Stimulated activated CD4-positive, alpha-beta T cell treated with anti-CD3 and anti-CD28 coated beads, Interleukin-15, amount 100 ng/mL, for 1 hour (primary cell): ENCODE measurements around the gene DNAJC8.

ENCODE experiments used
- DNase-seq, 2 donors: peaks; one replicate each; pipeline ENCODE4 v3.0.0-alpha.2; 2020; ENCODE audit warnings: low read depth in 1 of 2, low spot score in 1 of 2

DNAJC8 gene

DNA sequence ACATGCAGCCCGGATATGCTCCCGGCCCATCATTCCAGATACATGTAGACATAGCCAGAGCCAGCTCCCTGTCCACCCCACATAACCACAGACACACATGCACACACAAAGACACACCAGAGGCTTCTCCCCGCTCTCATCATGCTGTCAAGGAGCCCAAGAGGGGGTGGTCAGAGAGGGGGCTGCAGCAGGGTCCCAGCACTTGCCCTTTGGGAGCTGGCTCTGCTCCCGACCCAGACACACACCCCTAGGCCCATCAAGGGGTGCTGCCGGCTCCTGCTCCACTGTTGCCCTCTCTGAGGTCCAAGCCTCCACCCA, 58.9 kb downstream of the DNAJC8 start:
- DNase-seq: no peak

DNA sequence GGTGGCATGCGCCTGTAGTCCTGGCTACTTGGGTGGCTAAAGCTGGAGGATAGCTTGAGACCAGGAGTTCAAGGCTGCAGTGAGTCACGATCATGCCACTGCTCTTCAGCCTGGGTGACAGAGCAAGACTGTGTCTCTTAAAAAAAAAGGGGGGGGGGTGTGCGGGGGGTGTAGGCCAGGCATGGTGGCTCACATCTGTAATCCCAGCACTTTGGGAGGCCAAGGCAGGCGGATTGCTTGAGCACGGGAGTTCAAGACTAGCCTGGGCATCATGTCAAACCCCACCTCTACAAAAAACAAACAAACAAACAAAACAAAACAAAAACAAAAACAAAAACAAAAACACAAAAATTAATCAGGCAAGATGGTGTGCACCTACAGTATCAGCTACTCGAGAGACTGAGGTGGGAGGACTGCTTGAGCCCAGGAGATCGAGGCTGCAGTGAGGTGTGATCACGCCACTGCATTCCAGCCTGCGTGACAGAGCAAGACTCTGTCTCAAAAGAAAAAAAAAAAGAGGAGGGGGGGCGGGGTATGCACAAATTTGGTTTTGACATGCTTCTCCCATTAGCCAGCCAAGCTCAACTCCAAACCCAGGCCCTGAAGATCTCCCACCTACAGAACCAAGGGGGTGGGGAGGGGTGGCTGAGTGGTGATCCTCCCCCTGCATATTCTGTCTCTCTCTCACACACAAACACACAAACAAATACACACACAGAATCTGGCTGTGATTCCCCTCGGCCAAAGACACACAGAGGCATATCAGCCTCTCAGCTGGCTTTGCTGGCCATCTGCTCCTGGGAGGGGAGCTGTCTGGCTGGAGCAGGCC, 59.5 kb downstream of the DNAJC8 start:
- no peak for DNase-seq

DNA sequence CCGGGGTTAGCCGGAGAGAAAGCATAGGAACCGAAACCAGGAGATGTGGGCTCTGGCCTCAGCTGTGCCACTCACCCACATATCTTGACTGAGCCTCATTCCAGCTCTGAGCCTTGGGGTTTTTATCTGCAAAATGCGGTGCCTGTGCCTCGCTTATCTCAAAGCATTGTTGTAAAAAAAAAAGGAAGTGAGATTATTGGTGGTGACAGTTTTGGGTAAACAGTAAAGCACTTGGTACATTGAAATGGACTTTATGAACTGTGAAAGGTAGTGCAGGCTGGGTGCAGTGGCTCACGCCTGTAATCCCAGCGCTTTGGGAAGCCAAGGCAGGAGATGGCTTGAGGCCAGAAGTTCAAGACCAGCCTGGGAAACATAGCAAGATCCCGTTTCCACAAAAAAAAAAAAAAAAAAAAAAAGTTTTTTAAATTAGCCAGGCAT, 60.1 kb downstream of the DNAJC8 start:
- no peak for DNase-seq

DNA sequence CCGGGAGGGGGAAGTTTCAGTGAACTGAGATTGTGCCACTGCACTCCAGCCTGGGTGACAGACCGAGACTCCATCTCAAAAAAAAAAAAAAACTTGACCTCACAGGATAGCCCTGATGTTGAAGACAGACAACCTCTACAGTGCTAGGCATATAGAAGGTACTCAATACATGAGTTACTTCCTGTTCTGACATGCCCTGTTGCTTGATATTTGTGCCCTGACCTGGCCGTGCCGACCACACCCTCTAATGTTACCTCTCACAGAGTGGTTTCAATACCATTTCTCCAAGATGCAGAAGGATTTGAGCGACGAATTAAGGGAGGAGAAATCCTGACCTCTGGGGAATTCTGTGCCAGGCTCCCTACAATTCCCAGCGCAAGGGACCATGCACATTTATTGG, 61.6 kb downstream of the DNAJC8 start:
- no peak for DNase-seq

DNA sequence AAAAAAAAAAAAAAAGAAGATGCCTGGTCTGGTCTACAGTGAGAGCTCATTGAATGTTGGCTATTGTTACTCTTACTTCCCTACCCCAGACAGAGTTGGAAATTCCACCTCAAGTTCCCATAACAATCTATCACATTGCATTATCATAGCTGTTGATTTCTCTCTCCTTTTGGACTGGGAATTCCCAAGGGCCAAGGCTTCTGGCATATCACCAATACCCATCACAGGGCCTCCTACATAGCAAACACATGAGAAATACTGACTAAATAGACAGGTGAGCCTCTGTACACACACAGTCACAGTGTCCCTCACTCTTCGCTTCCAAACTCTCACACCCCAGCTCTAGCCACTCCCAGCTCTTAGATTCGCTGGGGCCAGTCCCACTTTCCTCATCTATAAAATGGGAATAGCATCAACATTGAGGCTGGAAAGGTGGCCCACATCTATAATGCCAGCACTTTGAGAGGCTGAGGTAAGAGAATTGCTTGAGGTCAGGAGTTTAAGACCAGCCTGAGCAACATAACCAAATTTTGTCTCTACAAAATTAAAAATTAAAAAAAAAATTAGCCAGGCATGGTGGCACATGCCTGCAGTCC, 62.7 kb downstream of the DNAJC8 start:
- no peak for DNase-seq

DNA sequence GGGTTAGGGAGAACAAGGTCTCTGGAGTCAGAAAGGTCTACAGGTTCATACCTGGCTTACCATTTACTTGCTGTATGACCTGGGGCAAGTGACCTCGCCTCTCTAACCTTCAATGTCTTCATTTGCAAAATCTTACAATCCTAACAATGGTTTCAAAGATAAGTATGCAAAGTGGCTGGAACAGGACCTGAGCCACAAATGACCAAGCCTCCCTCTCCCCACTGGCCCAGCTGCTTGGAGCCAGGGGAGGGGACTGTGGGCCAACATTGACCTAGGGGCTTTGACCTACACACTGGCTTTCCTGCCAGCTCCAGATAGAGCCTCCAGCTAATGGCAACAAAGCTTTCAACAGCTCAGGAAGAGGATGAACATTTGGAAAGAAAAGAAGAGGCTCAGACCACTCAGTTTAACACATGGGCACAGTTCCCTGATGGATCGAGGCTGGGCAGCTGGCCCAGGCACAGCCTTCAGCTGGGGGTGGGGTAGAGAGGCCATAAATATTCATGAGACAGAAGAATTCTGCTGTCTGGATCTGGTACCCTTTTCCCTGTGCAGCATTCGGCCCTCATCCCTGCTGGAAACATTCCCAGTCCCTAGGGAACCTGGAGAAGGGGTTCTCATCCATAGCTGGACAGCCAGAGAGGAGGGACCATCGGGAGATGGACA, 69.2 kb downstream of the DNAJC8 start:
- no peak for DNase-seq

DNA sequence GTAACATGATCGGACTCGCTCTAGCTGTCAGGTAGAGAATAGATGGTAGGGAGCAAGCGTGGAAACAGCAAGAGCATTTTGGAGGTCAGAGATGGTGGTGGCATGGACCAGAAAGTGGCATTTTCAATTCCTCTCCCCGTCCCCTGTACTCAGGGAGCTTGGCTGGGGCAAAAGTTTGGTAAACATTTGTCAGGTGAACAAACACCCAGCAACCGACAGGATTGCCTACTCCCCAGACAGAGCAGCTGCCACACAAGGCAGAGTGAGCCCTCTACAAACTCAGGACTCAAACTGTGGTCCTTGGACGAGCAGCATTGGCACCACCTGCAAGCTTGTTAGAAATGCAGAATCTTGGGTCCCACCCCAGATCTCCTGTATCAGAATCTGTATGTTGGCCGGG, 70.7 kb downstream of the DNAJC8 start:
- no peak for DNase-seq

DNA sequence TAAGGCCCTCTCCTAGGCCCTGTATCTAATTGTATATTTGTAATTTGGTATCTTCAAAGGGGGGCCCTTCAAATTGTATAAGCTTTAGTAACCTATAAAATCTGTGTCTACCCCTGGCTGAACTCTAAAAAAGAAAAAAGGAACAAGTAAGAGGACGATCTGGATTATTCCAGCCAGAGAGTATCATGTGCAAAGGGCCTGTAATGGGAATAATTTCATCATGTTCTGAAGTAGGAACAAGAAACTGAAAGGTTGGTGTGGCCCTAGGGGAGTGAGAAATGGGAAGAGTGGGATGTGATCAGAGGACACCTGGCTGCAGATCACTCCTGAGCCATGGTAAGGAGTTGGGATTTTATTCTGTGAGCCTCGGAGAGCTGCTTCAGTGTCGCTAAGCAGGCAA, 71.1 kb downstream of the DNAJC8 start:
- no peak for DNase-seq

DNA sequence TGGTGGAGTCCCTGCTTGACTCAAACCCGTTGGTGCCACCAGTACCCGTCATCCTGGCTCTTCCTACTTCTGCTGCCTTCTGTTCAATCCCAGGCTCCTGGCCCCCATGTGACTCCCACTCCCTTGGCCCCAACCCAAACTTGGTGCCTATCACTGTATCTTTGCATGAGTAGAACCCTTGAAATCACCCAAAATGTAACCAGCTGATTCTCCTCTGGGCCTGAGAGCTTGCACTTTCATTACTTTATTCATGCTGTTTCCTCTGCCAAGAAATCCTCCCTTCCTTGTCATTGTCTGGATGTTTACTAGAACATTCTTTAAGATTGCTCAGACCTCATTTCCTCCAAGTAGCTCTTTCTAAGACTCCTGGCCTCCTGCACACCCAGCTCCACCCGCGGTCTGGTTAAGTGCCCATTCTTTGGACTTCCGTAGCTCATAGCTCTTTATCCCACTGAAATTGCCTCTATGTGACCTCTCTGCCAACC, 72.0 kb downstream of the DNAJC8 start:
- no peak for DNase-seq

DNA sequence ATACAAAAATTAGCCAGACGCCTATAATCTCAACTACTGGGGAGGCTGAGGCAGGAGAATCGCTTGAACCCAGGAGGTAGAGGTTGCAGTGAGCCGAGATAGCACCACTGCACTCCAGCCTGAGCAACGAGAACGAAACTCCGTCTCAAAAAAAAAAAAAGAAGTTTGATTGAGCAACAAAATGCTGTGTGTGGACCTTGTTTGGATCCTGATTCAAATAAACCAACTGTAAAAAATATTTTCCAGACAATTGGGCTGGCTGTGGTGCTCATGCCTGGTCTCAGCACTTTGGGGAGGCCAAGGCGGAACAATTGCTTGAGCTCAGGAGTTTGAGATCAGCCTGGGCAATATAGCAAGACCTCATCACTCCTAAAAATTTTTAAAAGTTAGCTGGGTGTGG, 73.1 kb downstream of the DNAJC8 start:
- no peak for DNase-seq

DNA sequence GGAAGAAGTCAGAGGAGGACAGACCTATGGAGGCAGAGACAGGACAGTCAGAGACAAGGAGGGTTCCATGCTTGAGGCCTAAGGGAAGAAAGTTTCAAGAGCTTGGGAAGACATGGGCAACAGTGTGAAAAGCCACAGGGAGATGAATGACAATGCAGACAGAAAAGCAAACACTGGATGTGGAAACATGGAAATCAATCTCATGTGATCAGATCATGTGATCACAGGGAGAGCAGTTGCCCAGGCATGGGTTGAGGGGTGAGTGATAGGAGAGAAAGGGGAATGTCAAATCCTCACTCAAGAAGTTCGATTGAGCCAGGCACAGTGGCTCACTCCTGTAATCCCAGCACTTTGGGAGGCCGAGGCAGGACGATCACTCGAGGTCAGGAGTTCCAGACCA, 73.6 kb downstream of the DNAJC8 start:
- no peak for DNase-seq

DNA sequence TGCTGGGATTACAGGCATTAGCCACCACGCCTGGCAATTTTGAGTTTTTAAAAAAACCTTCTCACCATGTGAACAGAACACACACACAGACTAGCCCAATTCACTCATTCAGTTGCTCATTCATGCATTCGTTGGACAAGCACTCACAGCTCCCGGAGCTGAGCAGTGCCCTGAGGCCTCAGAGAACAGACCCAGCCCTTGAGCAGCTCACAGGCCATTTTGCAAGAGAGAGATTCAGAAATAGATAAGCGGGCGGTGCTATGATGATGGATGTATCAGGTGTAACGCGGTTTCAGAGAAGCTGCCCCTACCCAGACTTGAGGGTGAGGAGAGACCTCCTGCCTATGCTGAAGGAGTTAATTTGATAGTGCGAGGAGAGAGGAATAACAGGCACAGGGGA, 74.9 kb downstream of the DNAJC8 start:
- DNase-seq: no peak

DNA sequence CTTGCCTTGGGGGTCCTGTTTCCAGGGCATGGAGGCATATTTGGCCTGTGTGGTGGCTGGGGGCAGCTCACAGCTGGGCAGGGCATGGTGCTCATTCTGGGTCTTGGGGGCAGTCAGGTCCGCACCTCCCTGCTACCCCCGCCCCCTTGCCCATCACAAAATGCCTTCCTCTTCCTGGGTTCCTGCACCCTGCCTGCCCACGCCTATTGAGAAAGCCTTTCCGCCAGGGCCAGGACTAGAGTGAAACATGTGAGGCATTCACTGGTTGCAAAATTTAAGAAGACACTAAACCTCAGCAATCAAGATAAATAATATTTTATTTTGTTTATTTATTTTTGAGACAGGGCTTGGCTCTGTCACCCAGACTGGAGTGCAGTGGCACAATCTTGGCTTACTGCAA, 76.0 kb downstream of the DNAJC8 start:
- no peak for DNase-seq

DNA sequence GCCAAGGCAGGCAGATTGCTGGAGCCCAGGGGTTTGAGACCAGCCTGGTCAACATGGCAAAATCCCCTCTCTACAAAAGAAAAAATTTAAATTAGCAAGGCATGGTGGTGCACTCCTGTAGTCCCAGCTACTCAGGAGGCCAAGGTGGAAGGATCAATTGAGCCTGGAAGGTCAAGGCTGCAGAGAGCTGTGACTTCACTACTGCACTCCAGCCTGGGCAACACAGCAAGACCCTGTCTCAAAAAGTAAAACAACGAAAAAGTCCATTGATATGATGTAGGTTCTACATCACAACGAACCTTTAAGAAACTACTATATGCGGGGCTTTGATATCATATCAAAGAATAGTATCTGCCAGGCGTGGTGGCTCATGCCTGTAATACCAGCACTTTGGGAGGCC, 77.2 kb downstream of the DNAJC8 start:
- no peak for DNase-seq

DNA sequence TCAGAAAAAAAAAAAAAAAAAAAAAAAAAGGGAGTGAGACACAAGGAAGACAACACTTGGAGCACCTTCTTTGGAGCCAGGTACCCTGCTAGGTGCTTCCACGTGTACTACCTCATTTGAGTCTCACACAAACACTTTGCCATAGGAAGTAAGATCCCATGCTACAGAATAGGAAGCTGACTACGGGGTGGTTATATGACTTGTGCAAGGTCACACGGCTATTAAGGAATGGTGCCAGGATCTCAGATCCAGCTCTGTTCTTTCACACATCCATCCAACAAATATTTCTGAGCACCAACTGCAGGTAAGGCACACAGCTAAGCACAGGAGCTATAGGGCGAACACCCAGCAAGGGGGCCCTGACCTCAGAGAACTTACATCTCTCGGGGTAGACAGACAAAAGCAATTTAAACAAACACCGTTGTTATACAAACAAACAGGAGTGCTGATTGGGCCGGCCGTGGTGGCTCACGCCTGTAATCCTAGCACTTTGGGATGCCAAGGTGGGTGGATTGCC, 78.7 kb downstream of the DNAJC8 start:
- DNase-seq: no peak
